ENCODE results near the gene CDC25A. TPM values are rescaled to one million over a fixed set of nuclear protein-coding genes. Genes with fewer than 3 reads are reported as not detected.
A peak's percentile ranks its signal among the peaks of the same experiment; 100 is the strongest.

The CDC25A gene
- total and polyA plus RNA-seq, 2 experiments from 2014 or later = 5.5 to 7.9 TPM

GRCh38 chr3:48194446-48195071 lies 6.3 kb upstream of the CDC25A start:
- Histone ChIP-seq H3K4me3 (no peak overlapping the region), H3K9me3 (ENCODE audit: low read depth) (no peaks in the 10 kb centered on the region), H3K79me2 (no peaks in the 10 kb centered on the region), H3K4me1 (ENCODE audit: insufficient read depth) (no peaks in the 10 kb centered on the region), H3K9me2 (replicated peaks; ENCODE audit: insufficient read depth) (no peaks in the 10 kb centered on the region), H3K4me2 (no peak overlapping the region), H3K27me3 (no peaks in the 10 kb centered on the region), H3K36me3 (replicated peaks; ENCODE audit: insufficient read depth, low read depth) (no peaks in the 10 kb centered on the region), H3K27ac (no peak overlapping the region), H4K20me1 (ENCODE audit: insufficient read depth, poor library complexity, severe bottlenecking) (no peaks in the 10 kb centered on the region), H2AFZ (no peak overlapping the region)
- 52% methylated on average over 9 of the region's 9 CpGs for WGBS (ENCODE audit: low lambda C conversion rate, missing lambda C conversion rate)
- TF ChIP-seq, protein P1, sequence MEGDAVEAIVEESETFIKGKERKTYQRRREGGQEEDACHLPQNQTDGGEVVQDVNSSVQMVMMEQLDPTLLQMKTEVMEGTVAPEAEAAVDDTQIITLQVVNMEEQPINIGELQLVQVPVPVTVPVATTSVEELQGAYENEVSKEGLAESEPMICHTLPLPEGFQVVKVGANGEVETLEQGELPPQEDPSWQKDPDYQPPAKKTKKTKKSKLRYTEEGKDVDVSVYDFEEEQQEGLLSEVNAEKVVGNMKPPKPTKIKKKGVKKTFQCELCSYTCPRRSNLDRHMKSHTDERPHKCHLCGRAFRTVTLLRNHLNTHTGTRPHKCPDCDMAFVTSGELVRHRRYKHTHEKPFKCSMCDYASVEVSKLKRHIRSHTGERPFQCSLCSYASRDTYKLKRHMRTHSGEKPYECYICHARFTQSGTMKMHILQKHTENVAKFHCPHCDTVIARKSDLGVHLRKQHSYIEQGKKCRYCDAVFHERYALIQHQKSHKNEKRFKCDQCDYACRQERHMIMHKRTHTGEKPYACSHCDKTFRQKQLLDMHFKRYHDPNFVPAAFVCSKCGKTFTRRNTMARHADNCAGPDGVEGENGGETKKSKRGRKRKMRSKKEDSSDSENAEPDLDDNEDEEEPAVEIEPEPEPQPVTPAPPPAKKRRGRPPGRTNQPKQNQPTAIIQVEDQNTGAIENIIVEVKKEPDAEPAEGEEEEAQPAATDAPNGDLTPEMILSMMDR (IDR thresholded peaks at IDR 0.05; ENCODE audit: poor library complexity) = peak; percentile 81
- TF ChIP-seq EZH2phosphoT487 (IDR thresholded peaks at IDR 0.05; ENCODE audit: low read depth, severe bottlenecking, unreplicated experiment) (no peak), EZH2 (IDR thresholded peaks at IDR 0.05; ENCODE audit: borderline replicate concordance) (no peak)
- DNase-seq (ENCODE audit: low spot score) = peak; percentile 77

GRCh38 chr3:48190911-48191310 lies 2.7 kb upstream of the CDC25A start:
- Histone ChIP-seq H3K36me3 (replicated peaks; ENCODE audit: insufficient read depth, low read depth) (no peaks in the 10 kb centered on the region), H3K4me1 (ENCODE audit: insufficient read depth) (peaks cover 11% of the 10 kb centered on the region), H4K20me1 (ENCODE audit: insufficient read depth, poor library complexity, severe bottlenecking) (no peaks in the 10 kb centered on the region), H3K9me3 (ENCODE audit: low read depth) (no peaks in the 10 kb centered on the region), H2AFZ (no peak overlapping the region), H3K27ac (no peak overlapping the region), H3K9me2 (replicated peaks; ENCODE audit: insufficient read depth) (no peaks in the 10 kb centered on the region), H3K4me2 (no peak overlapping the region), H3K4me3 (no peak overlapping the region), H3K27me3 (no peaks in the 10 kb centered on the region), H3K79me2 (peaks cover 15% of the 10 kb centered on the region)
- 79% methylated on average over 3 of the region's 3 CpGs for WGBS (ENCODE audit: low lambda C conversion rate, missing lambda C conversion rate)
- peak; percentile 40 for DNase-seq (ENCODE audit: low spot score)
- TF ChIP-seq, protein P1 (IDR thresholded peaks at IDR 0.05; ENCODE audit: poor library complexity) = no peak
- TF ChIP-seq EZH2phosphoT487 (IDR thresholded peaks at IDR 0.05; ENCODE audit: low read depth, severe bottlenecking, unreplicated experiment) = no peak
- no peak for TF ChIP-seq EZH2 (IDR thresholded peaks at IDR 0.05; ENCODE audit: borderline replicate concordance)

GRCh38 chr3:48189321-48189720 lies 1.1 kb upstream of the CDC25A start:
- WGBS (ENCODE audit: low lambda C conversion rate, missing lambda C conversion rate) = 85% methylated on average over 6 of the region's 6 CpGs
- no peaks in the 10 kb centered on the region for H3K27me3 ChIP-seq
- DNase-seq (ENCODE audit: low spot score) = no peak
- peaks cover 29% of the 10 kb centered on the region for H3K79me2 ChIP-seq
- no peaks in the 10 kb centered on the region for H3K9me2 ChIP-seq (replicated peaks; ENCODE audit: insufficient read depth)
- no peak overlapping the region for H3K4me3 ChIP-seq
- no peak overlapping the region for H3K4me2 ChIP-seq
- no peak overlapping the region for H3K27ac ChIP-seq
- peaks cover 11% of the 10 kb centered on the region for H3K4me1 ChIP-seq (ENCODE audit: insufficient read depth)
- TF ChIP-seq EZH2 (IDR thresholded peaks at IDR 0.05; ENCODE audit: borderline replicate concordance) (no peak), EZH2phosphoT487 (IDR thresholded peaks at IDR 0.05; ENCODE audit: low read depth, severe bottlenecking, unreplicated experiment) (no peak)
- TF ChIP-seq, protein P1 (IDR thresholded peaks at IDR 0.05; ENCODE audit: poor library complexity) = no peak
- no peaks in the 10 kb centered on the region for H4K20me1 ChIP-seq (ENCODE audit: insufficient read depth, poor library complexity, severe bottlenecking)
- H3K36me3 ChIP-seq (replicated peaks; ENCODE audit: insufficient read depth, low read depth) = no peaks in the 10 kb centered on the region
- no peaks in the 10 kb centered on the region for H3K9me3 ChIP-seq (ENCODE audit: low read depth)
- H2AFZ ChIP-seq = peak overlapping the region; percentile 82

Data from hepatocyte (in vitro differentiated cells).